ENCODE measurements around the gene FAM50A.
A peak's percentile ranks its signal among the peaks of the same experiment; 100 is the strongest.

Gene FAM50A

GRCh38 chrX:154465601-154466000 is 21.7 kb downstream of the FAM50A start:
- DNase-seq (ENCODE audit: low spot score) = no peak

- no peak for DNase-seq (ENCODE audit: low spot score)
Measured at GRCh38 chrX:154466036-154466435, 22.1 kb downstream of the FAM50A start.

GRCh38 chrX:154466907-154467306 is 23.0 kb downstream of the FAM50A start:
- no peak for DNase-seq (ENCODE audit: low spot score)

DNA sequence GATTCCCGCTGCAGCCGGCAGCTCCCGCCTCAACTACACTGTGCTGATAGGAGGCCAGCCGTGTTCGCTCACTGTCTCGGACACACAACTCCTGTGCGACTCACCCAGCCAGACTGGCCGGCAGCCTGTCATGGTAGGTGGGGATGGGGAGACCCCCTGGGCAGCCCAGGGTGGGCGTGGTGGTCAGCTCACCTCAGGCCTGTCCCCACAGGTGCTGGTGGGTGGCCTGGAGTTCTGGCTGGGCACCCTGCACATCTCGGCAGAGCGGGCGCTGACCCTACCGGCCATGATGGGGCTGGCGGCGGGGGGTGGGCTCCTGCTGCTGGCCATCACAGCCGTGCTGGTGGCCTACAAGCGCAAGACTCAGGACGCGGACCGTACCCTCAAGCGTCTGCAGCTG is 23.6 kb downstream of the FAM50A start:
- no peak for DNase-seq (ENCODE audit: low spot score)

- no peak for DNase-seq (ENCODE audit: low spot score)
Measured at GRCh38 chrX:154468217-154468616, 24.3 kb downstream of the FAM50A start.

DNA sequence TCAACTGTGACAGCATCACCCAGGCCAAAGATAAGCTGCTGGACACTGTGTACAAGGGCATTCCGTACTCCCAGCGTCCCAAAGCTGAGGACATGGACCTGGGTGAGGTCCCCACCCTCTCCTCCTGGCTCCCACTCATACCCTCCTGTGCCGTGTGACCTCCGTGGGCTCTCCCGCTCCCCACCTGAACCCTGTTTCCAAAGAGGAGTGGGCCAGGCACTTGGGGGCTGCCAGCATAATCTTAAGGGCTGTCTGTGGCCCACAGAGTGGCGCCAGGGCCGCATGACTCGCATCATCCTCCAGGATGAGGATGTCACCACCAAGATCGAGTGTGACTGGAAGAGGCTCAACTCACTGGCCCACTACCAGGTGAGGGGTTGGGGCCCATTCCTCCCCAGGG is 25.2 kb downstream of the FAM50A start:
- DNase-seq (ENCODE audit: low spot score) = no peak

- DNase-seq (ENCODE audit: low spot score) = no peak
Measured at GRCh38 chrX:154469880-154470279, 25.9 kb downstream of the FAM50A start.

GRCh38 chrX:154470434-154470833 is 26.5 kb downstream of the FAM50A start:
- DNase-seq (ENCODE audit: low spot score) = no peak

- DNase-seq (ENCODE audit: low spot score) = no peak
Measured at GRCh38 chrX:154470914-154471568, 27.1 kb downstream of the FAM50A start.

GRCh38 chrX:154471839-154472684 is 28.1 kb downstream of the FAM50A start:
- no peak for DNase-seq (ENCODE audit: low spot score)

- DNase-seq (ENCODE audit: low spot score) = no peak
Measured at GRCh38 chrX:154472685-154473632, 29.0 kb downstream of the FAM50A start.

- no peak for DNase-seq (ENCODE audit: low spot score)
Measured at GRCh38 chrX:154473683-154474082, 29.7 kb downstream of the FAM50A start.

DNA sequence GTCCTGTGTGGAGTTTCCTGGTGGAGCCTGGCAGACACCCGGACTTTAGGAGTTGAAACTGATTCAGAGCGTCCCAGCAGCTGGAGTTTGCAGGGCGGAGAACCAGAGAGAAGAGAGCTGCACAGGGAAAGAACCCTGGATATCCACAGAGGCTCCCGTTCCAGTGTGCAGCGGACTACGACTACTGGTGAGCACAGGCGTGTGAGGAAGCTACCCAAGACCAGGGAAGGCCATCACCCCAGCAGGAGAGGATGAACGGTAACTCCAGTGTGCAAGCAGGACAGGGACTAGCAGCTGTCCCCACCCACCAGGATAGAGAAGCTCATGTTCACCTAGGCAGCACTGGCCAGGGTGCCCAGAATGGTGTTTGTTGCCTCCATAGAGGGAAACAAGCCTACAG is 32.9 kb downstream of the FAM50A start:
- no peak for DNase-seq (ENCODE audit: low spot score)

DNA sequence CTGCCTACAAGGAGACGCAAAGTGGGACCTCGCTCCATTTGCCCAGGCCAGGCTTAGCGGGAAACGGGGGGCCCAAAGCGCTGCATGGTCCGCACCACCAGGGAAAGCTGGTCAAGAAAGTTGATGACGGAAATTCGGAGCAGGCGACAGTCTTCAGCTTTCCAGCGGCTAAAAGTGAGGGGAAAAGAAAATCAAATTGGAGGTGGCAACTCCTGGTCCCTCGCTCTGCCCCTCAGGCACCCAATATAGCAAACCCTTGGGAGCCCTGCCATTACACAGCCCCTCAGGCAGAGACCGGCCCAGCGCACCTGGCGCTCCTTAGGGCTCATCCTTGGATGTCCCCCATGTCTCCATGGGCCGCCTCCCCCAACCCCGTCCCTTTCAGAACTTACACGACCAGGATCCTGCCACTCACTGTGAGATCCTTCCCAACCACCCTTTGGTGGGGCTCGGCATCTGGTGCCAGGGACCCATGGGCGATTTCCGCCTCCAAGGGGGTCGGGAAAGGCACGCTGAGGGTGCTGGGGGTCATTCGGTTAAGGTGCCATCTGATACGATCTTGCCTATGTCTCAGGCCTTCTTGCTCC is 34.0 kb downstream of the FAM50A start:
- DNase-seq (ENCODE audit: low spot score) = no peak

GRCh38 chrX:154478728-154479622 is 35.0 kb downstream of the FAM50A start, which contains the start of gene LAGE3:
Gene LAGE3, minus strand, starts transcription at chrX:154479281. Its CDS starts 366 bp downstream, at chrX:154478915.
- DNase-seq (ENCODE audit: low spot score) = peak; percentile 94

DNA sequence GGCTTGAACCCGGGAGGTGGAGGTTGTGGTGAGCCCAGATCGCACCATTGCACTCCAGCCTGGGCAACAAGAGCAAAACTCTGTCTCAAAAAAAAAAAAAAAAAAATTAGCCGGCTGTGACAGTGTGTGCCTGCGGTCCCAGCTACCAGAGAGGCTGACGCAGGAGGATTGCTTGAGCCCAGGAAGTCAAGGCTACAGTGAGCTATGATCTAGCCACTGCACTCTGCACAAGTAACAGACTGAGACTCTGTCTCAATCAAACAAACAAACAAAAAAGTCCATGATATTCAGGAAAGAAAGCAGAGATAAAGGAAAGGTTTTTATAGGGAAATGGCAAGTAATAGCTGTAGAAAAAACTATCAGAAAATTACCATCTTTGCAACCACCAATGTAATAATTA is 37.3 kb downstream of the FAM50A start:
- DNase-seq (ENCODE audit: low spot score) = no peak

- DNase-seq (ENCODE audit: low spot score) = no peak
Measured at GRCh38 chrX:154481911-154482601, 38.1 kb downstream of the FAM50A start.

- no peak for DNase-seq (ENCODE audit: low spot score)
Measured at GRCh38 chrX:154482786-154483185, 38.8 kb downstream of the FAM50A start.

GRCh38 chrX:154483325-154483724 is 39.4 kb downstream of the FAM50A start:
- DNase-seq (ENCODE audit: low spot score) = no peak
